Endometrial microvascular endothelial cells (primary cell): ENCODE results near the gene IBTK. TPM values are rescaled to one million over a fixed set of nuclear protein-coding genes. Genes with fewer than 3 reads are reported as not detected.
"Not testable (repeated sequence)": the region's sequence is repeated elsewhere in the genome, so short reads cannot be mapped to it uniquely, and the experiment has no call there.

Experiments
- in situ Hi-C: cut with HindIII; loops from 2 replicates; pipeline ENCODE4 v1.10.0; 2017; ENCODE audit warnings: low sequenced_read_pairs, low pct_unique_long_range_greater_than_20kb; ENCODE audit errors: inconsistent ontology term
- total RNA-seq: library from RNA; depleted of rRNA; stranded (reverse); fragments of >200 nt; gene quantifications from one replicate; pipeline ENCODE4 v1.2.3, GENCODE V29; 2015; ENCODE audit errors: inconsistent ontology term

The IBTK gene
- total RNA-seq, 1 donor from 2014 or later = 30.0 TPM

DNA sequence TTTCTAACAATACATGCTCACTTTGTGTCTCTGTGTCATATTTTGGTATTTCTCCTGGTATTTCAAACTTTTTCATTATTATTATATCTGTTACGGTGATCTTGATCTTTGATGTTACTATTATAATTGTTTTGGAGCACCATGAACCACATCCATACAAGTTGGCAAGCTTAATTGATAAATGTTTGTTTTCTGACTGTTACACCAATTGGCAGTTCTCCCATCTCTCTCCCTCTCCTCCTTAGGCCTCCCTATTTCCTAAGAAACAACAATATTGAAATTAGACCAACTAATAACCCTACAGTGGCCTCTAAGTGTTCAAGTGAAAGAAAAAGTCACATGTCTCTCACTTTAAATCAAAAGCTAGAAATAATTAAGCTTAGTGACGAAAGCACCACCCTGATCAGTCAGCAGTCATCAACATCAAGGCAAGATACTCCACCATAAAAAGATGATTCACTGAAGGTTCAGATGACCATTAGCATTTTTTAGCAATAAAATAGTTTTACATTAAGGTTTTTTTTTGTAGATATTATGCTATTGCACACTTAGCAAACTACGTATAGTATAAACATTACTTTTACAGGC, 61.5 kb downstream of the IBTK start:
- in situ Hi-C loops = no loop called here

GRCh38 chr6:82183642-82184282, 63.8 kb downstream of the IBTK start:
- in situ Hi-C loops = no loop called here

GRCh38 chr6:82182756-82183155, 64.8 kb downstream of the IBTK start:
- in situ Hi-C loops = no loop called here

GRCh38 chr6:82179415-82179814, 68.1 kb downstream of the IBTK start:
- in situ Hi-C loops = no loop called here

- in situ Hi-C loops = no loop called here
Measured at GRCh38 chr6:82178759-82179112, 68.8 kb downstream of the IBTK start.

DNA sequence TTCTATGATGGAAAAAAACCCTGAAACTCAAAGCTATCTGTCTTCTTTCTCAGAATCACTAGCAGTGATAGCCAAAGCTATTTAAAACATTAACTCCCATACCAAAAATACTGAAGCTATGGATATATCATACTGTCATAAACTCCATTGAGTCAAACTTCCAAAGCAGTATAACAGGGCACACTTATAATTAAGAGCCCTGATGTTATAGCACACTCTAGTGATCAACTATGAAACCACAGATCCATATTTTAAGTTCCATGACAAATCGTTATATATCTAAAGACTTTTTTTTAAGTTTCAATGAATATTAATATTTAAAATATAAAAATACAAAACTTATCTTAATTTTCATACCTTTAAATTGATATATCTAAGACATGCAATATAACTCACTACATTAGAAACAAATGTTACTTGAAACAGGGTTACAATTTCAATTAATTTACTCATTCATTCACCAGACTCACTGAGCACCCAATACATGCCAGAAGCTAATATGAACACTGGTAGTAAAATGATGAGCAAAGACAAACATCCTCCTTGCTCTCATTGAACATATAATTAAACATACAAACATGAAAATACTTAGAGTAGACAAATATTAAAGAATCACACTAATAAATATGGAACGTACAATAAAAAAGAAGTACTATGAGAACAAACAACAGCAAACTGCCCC, 69.3 kb downstream of the IBTK start:
- in situ Hi-C loops = no loop called here

- in situ Hi-C loops = no loop called here
Measured at GRCh38 chr6:82176616-82177015, 70.9 kb downstream of the IBTK start.

GRCh38 chr6:82172594-82172993, 75.0 kb downstream of the IBTK start:
- in situ Hi-C loops = no loop called here

- in situ Hi-C loops = no loop called here
Measured at GRCh38 chr6:82169138-82169876, 78.2 kb downstream of the IBTK start.

- in situ Hi-C loops = no loop called here
Measured at GRCh38 chr6:82166493-82166892, 81.1 kb downstream of the IBTK start.

GRCh38 chr6:82160255-82160990, 87.1 kb downstream of the IBTK start:
- in situ Hi-C loops = no loop called here

GRCh38 chr6:82152786-82153185, 94.8 kb downstream of the IBTK start:
- in situ Hi-C loops = not testable (repeated sequence)

DNA sequence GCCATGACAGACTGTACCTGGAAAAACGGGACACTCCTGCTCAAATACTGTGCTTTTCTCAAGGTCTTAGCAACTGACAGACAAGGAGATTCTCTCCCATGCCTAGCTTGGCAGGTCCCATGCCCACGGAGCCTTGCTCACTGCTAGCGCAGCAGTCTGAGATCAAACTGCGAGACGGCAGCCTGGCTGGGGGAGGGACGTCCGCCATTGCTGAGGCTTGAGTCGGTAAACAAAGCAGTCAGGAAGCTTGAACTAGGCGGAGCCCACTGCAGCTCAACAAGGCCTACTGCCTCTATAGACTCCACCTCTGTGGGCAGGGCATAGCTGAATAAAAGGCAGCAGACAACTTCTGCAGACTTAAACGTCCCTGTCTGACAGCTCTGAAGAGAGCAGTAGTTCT, 96.4 kb downstream of the IBTK start:
- in situ Hi-C loops = not testable (repeated sequence)

- in situ Hi-C loops = no loop called here
Measured at GRCh38 chr6:82145926-82146452, 101.6 kb downstream of the IBTK start.

DNA sequence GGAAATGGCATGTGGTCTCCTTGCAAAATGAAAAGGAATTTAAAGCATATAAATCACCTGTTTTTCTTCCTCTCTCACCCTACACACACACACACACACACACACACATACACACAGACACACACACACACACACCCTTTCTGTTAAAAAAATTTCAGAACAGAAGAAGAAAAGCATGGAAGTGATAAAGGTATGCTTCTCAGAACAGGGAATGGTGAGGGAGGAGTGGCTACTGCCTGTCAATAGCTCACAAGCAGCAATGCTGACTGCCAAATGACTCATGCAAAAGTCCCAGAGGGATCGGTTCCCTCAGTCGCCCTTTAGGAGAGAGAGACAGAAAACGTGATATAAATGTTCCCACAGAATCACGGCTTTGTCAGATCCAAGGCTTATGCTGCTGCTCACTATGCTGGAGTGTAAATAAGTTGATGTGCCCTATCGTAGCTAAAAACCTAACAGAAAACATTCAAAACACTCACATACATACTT, 102.6 kb downstream of the IBTK start:
- in situ Hi-C loops = no loop called here

- in situ Hi-C loops = no loop called here
Measured at GRCh38 chr6:82144007-82144851, 103.3 kb downstream of the IBTK start.

DNA sequence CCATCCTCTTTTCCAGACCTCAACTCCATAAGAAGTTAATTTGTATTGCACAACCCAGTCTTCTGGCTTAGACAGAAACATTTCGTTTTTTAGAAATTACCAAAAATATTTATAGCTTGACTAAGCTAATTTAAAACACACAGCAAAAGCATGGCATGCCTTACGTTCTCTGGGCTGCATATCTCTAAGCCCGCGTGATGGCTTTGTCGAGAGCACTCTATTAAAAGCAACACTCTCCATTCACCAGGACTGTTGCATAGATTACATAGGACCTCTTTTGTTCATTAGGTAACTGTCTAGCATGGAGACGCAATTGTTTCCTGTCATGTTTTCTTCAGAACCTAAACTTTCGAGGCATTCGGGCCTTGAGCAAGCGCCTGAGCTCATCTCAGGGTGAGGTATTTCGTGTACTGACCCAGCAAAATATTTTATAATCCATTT, 104.5 kb downstream of the IBTK start:
- in situ Hi-C loops = no loop called here

DNA sequence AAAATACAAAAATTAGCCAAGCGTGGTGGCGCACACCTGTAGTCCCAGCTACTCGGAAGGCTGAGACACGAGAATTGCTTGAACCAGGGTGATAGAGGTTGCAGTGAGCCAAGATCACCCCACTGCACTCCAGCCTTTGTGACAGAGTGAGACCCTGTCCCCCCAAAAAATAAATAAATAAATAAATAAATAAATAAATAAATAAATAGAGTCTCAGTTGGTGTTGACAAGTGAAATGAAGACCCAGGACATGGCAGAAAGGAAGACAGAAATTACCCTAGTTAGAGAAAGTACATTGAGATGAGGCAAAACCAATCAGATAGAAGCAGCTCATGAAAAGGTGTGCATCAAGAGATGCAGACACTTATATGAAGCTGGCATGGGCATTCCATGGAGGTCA, 105.0 kb downstream of the IBTK start:
- in situ Hi-C loops = no loop called here
